Caco-2 (cell line): ENCODE data around the gene PDGFD. TPM values are rescaled to one million over a fixed set of nuclear protein-coding genes. Genes with fewer than 3 reads are reported as not detected.

Source experiments
- BruUV-seq: library from RNA; stranded (reverse); fragments of 400-500 nt; replicated peaks from 2 replicates; lab custom pipeline; 2021; lab: Mats Ljungman, UMichigan
- CTCF ChIA-PET: fragments of 300-600 bp; sonication (Branson Sonifier 250); formaldehyde crosslinking; loops from one replicate; lab custom pipeline; 2022; ENCODE audit warnings: antibody characterized with exemption; lab: Charles Lee
- POLR2A ChIA-PET: fragments of 300-600 bp; sonication (Branson Sonifier 250); formaldehyde crosslinking; loops from one replicate; lab custom pipeline; 2022; ENCODE audit warnings: antibody characterized with exemption; lab: Charles Lee
- DNase-seq, 2 experiments: peaks; one replicate each; pipeline versions ENCODE4 v3.0.0 to v3.0.0-alpha.2; 2020 to 2022
- H3K27me3 ChIP-seq: replicated peaks from 2 replicates; pipeline ENCODE4 v1.6.0; 2011; ENCODE audit warnings: low read length; ENCODE audit not compliant: control insufficient read depth, insufficient read depth
- H3K36me3 ChIP-seq: 2 replicates; pipeline ENCODE4 v1.5.1; 2011; ENCODE audit warnings: low read length; ENCODE audit not compliant: control insufficient read depth, insufficient read depth
- H3K4me1 ChIP-seq: fragments of 250-450 bp; sonication (Bioruptor Pico); 2 replicates; pipeline ENCODE4 v1.5.1; 2020; ENCODE audit warnings: mild to moderate bottlenecking
- H3K4me3 ChIP-seq: 2 replicates; pipeline ENCODE4 v1.5.1; 2011; ENCODE audit warnings: low read depth, mild to moderate bottlenecking, control low read depth, low read length
- H3K9me3 ChIP-seq: fragments of 250-450 bp; sonication (Bioruptor Pico); 2 replicates; pipeline ENCODE4 v1.5.1; 2020; ENCODE audit warnings: mild to moderate bottlenecking, moderate library complexity
- H3K27ac Mint-ChIP-seq: one replicate; pipeline ENCODE4 v1.8.0; 2022; ENCODE audit warnings: mixed read lengths; ENCODE audit not compliant: unreplicated experiment
- H3K27me3 Mint-ChIP-seq: one replicate; pipeline ENCODE4 v1.8.0; 2022; ENCODE audit warnings: mixed read lengths; ENCODE audit not compliant: insufficient read depth, unreplicated experiment
- H3K36me3 Mint-ChIP-seq: one replicate; pipeline ENCODE4 v1.8.0; 2022; ENCODE audit warnings: mild to moderate bottlenecking, mixed read lengths; ENCODE audit not compliant: insufficient read depth, unreplicated experiment
- H3K4me1 Mint-ChIP-seq: one replicate; pipeline ENCODE4 v1.8.0; 2022; ENCODE audit warnings: low read depth, mixed read lengths; ENCODE audit not compliant: unreplicated experiment
- H3K4me3 Mint-ChIP-seq: one replicate; pipeline ENCODE4 v1.8.0; 2022; ENCODE audit warnings: mild to moderate bottlenecking, moderate library complexity, mixed read lengths; ENCODE audit not compliant: unreplicated experiment
- H3K9me3 Mint-ChIP-seq: one replicate; pipeline ENCODE4 v1.8.0; 2022; ENCODE audit warnings: mixed read lengths; ENCODE audit not compliant: unreplicated experiment
- intact Hi-C: fragments of 100-400 bp; cut with micrococcal nuclease; formaldehyde crosslinking; loops from one replicate; pipeline ENCODE4 v1.10.0; 2022; ENCODE audit not compliant: unreplicated experiment
- total RNA-seq: library from RNA; stranded (reverse); gene quantifications from 2 replicates; pipeline ENCODE4 v1.2.3, GENCODE V29; 2022
- TF ChIP-seq, protein P1 (sequence below), 2 experiments: fragments of 200-600 bp in 1 of 2; IDR thresholded peaks; 1 replicate in 1 of 2; 2 replicates in 1 of 2; pipeline versions ENCODE4 v1.5.1 to v1.8.0; 2011 to 2022; ENCODE audit warnings: antibody characterized with exemption in 1 of 2, control low read depth in 1 of 2, inconsistent platforms in 1 of 2, low read depth in 1 of 2, low read length in 1 of 2, mild to moderate bottlenecking in 1 of 2, moderate library complexity in 1 of 2; ENCODE audit not compliant: insufficient read depth in 1 of 2, severe bottlenecking in 1 of 2, unreplicated experiment in 1 of 2

PDGFD gene
- total RNA-seq, 1 experiment from 2014 or later: not detected

GRCh38 chr11:104078995-104079394 is 85.0 kb downstream of the PDGFD start:
- Histone ChIP-seq H3K4me1 (0 out of 2 replicates have a peak, but pooled peaks cover 4% of the 10 kb centered on the region), H3K27me3 (no peaks in the 10 kb centered on the region; the same call in 1 of the 2 replicates), H3K4me3 (no peak overlapping the region), H3K36me3 (no peaks in the 10 kb centered on the region), H3K9me3 (no peaks in the 10 kb centered on the region)
- peaks cover 7% of the 10 kb centered on the region for H3K27me3 Mint-ChIP-seq
- ChIA-PET CTCF (no interaction called here), POLR2A (no interaction called here)
- H3K9me3 Mint-ChIP-seq: no peaks in the 10 kb centered on the region
- BruUV-seq: no TSS peak
- H3K4me1 Mint-ChIP-seq: no peaks in the 10 kb centered on the region
- TF ChIP-seq, protein P1, sequence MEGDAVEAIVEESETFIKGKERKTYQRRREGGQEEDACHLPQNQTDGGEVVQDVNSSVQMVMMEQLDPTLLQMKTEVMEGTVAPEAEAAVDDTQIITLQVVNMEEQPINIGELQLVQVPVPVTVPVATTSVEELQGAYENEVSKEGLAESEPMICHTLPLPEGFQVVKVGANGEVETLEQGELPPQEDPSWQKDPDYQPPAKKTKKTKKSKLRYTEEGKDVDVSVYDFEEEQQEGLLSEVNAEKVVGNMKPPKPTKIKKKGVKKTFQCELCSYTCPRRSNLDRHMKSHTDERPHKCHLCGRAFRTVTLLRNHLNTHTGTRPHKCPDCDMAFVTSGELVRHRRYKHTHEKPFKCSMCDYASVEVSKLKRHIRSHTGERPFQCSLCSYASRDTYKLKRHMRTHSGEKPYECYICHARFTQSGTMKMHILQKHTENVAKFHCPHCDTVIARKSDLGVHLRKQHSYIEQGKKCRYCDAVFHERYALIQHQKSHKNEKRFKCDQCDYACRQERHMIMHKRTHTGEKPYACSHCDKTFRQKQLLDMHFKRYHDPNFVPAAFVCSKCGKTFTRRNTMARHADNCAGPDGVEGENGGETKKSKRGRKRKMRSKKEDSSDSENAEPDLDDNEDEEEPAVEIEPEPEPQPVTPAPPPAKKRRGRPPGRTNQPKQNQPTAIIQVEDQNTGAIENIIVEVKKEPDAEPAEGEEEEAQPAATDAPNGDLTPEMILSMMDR (IDR thresholded peaks at IDR 0.05; ENCODE audit: insufficient read depth in 1 of 2, low read depth in 1 of 2, low read length in 1 of 2, severe bottlenecking in 1 of 2, unreplicated experiment in 1 of 2): no peak
- H3K36me3 Mint-ChIP-seq: no peaks in the 10 kb centered on the region
- no peak overlapping the region for H3K27ac Mint-ChIP-seq
- intact Hi-C loops: no loop called here
- H3K4me3 Mint-ChIP-seq: no peak overlapping the region
- no peak for DNase-seq

GRCh38 chr11:104078245-104078644 is 85.7 kb downstream of the PDGFD start:
- TF ChIP-seq, protein P1 (IDR thresholded peaks at IDR 0.05; ENCODE audit: insufficient read depth in 1 of 2, low read depth in 1 of 2, low read length in 1 of 2, severe bottlenecking in 1 of 2, unreplicated experiment in 1 of 2): no peak
- 0 out of 2 replicates have a peak, but pooled peaks cover 4% of the 10 kb centered on the region for H3K4me1 ChIP-seq
- no peaks in the 10 kb centered on the region for H3K36me3 ChIP-seq
- H3K9me3 ChIP-seq: no peaks in the 10 kb centered on the region
- Mint-ChIP-seq H3K4me1 (no peaks in the 10 kb centered on the region), H3K36me3 (no peaks in the 10 kb centered on the region), H3K4me3 (no peak overlapping the region), H3K27ac (no peak overlapping the region), H3K9me3 (no peaks in the 10 kb centered on the region), H3K27me3 (peaks cover 7% of the 10 kb centered on the region)
- H3K27me3 ChIP-seq: no peaks in the 10 kb centered on the region; the same call in 1 of the 2 replicates
- DNase-seq: no peak
- POLR2A ChIA-PET: no interaction called here
- CTCF ChIA-PET: no interaction called here
- BruUV-seq: no TSS peak
- H3K4me3 ChIP-seq: no peak overlapping the region
- intact Hi-C loops: no loop called here

- BruUV-seq: no TSS peak
- intact Hi-C loops: no loop called here
- H3K9me3 Mint-ChIP-seq: no peaks in the 10 kb centered on the region
- no peak for DNase-seq
- Histone ChIP-seq H3K36me3 (no peaks in the 10 kb centered on the region), H3K27me3 (no peaks in the 10 kb centered on the region; the same call in 1 of the 2 replicates), H3K4me1 (0 out of 2 replicates have a peak, but pooled peaks cover 4% of the 10 kb centered on the region), H3K9me3 (no peaks in the 10 kb centered on the region), H3K4me3 (no peak overlapping the region)
- H3K4me1 Mint-ChIP-seq: no peaks in the 10 kb centered on the region
- peaks cover 4% of the 10 kb centered on the region for H3K27me3 Mint-ChIP-seq
- ChIA-PET CTCF (no interaction called here), POLR2A (no interaction called here)
- H3K36me3 Mint-ChIP-seq: no peaks in the 10 kb centered on the region
- H3K4me3 Mint-ChIP-seq: no peak overlapping the region
- no peak overlapping the region for H3K27ac Mint-ChIP-seq
- TF ChIP-seq, protein P1 (IDR thresholded peaks at IDR 0.05; ENCODE audit: insufficient read depth in 1 of 2, low read depth in 1 of 2, low read length in 1 of 2, severe bottlenecking in 1 of 2, unreplicated experiment in 1 of 2): no peak
Observed at GRCh38 chr11:104076455-104076854, 87.5 kb downstream of the PDGFD start.
